ENCODE results near the gene RDH8. TPM values are rescaled to one million over a fixed set of nuclear protein-coding genes. Genes with fewer than 3 reads are reported as not detected.

RDH8 gene
- polyA plus RNA-seq, 1 of the 3 experiments (the other 2 are of a cell fraction): not detected

GRCh38 chr19:10037809-10038208 lies 24.5 kb downstream of the RDH8 start:
- H3K36me3 ChIP-seq (replicated peaks in 1 of 2; ENCODE audit: control insufficient read depth in 1 of 2, insufficient read depth in 2 of 2, low read length in 1 of 2): no peaks in the 10 kb centered on the region
- 10% methylated on average over 4 of the region's 5 CpGs for WGBS (ENCODE audit: low lambda C conversion rate)
- no peaks in the 10 kb centered on the region for H3K9me2 ChIP-seq
- H2AFZ ChIP-seq (ENCODE audit: low read depth): no peak overlapping the region
- no peaks in the 10 kb centered on the region for H3K79me2 ChIP-seq (ENCODE audit: insufficient read depth)
- no peak overlapping the region for H3K4me2 ChIP-seq
- H3F3A ChIP-seq (replicated peaks; ENCODE audit: insufficient read depth): no peaks in the 10 kb centered on the region
- H3K4me3 ChIP-seq (ENCODE audit: low read depth in 2 of 2, low read length in 1 of 2): no peak overlapping the region
- H3K9ac ChIP-seq: no peak overlapping the region
- no peak overlapping the region for H3K27ac ChIP-seq (ENCODE audit: low read depth in 2 of 2, low read length in 1 of 2)
- ChIA-PET POLR2A (no interaction called here), CTCF (interaction anchor here (3.3 kb wide), 1 partner anchor 10 kb away, joined by 13 read pairs; no protein-coding TSS in a partner anchor)
- peaks cover 35% of the 10 kb centered on the region for H3K27me3 ChIP-seq (ENCODE audit: insufficient read depth)
- no peak for TF ChIP-seq TAF1 (IDR thresholded peaks at IDR 0.05; ENCODE audit: borderline replicate concordance, low read depth, low read length)
- TF ChIP-seq JUND (IDR thresholded peaks at IDR 0.05): no peak
- peak; percentile 11; the same call in 1 of the 2 replicates for TF ChIP-seq NFIC (IDR thresholded peaks at IDR 0.05; ENCODE audit: borderline replicate concordance)
- TF ChIP-seq FOXJ3 (CRISPR knock-in tag; IDR thresholded peaks at IDR 0.05): no peak
- H3K9me3 ChIP-seq: no peaks in the 10 kb centered on the region
- no peak for DNase-seq
- no peaks in the 10 kb centered on the region for H4K20me1 ChIP-seq (ENCODE audit: insufficient read depth)
- no peaks in the 10 kb centered on the region for H3K4me1 ChIP-seq (ENCODE audit: control insufficient read depth in 1 of 2, insufficient read depth in 2 of 2, low read depth in 1 of 2, low read length in 1 of 2)

DNA sequence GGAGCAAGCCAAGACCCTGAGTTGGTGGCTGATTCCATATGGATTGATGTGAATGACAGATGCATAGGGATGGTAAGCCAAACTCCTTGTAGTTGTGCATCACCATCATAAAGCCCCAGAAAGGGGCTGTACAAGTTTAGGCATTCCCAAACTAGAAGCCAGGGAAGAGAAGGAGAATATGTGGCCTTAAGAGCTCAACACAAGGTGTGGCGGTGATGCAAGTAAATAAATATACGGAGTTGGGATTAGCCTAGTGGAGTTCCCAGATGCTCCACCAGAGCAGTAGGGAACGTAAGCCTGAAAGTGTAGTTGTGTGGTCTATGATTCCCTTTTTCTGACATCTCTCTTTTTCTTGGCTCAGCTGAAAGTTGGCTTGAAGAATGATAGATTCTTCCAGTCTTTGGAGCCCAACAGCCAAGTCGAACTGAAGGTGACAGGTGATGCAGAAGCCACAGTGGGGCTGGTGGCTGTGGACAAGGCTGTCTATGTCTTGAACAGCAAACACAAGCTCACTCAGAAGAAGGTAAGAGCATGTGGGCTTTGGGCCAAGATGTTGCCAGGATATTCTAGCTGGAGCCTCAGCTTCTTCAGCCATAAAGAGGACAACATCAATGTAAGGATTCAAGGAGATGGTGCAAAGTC lies 30.1 kb downstream of the RDH8 start:
- H3K36me3 ChIP-seq (replicated peaks in 1 of 2; ENCODE audit: control insufficient read depth in 1 of 2, insufficient read depth in 2 of 2, low read length in 1 of 2): no peaks in the 10 kb centered on the region
- H3K4me1 ChIP-seq (ENCODE audit: control insufficient read depth in 1 of 2, insufficient read depth in 2 of 2, low read depth in 1 of 2, low read length in 1 of 2): no peaks in the 10 kb centered on the region
- peaks cover 7% of the 10 kb centered on the region; the same call in 1 of the 2 replicates for H3K9me3 ChIP-seq
- H3K27me3 ChIP-seq (ENCODE audit: insufficient read depth): no peaks in the 10 kb centered on the region; the same call in 1 of the 2 replicates
- WGBS (ENCODE audit: low lambda C conversion rate): 55% methylated on average over 4 of the region's 4 CpGs
- ChIA-PET POLR2A (no interaction called here), CTCF (interaction anchor here (0.9 to 4.4 kb wide), 3 partner anchors 16 to 113 kb away, joined by 3 to 21 read pairs (median 5); no protein-coding TSS in a partner anchor)
- H3K27ac ChIP-seq (ENCODE audit: low read depth in 2 of 2, low read length in 1 of 2): no peak overlapping the region
- no peak overlapping the region for H3K9ac ChIP-seq
- no peaks in the 10 kb centered on the region for H4K20me1 ChIP-seq (ENCODE audit: insufficient read depth)
- no peak overlapping the region; a peak in 1 of 4 replicates for H3K4me3 ChIP-seq (ENCODE audit: low read depth in 2 of 2, low read length in 1 of 2)
- TF ChIP-seq USF2 (IDR thresholded peaks at IDR 0.05; ENCODE audit: borderline replicate concordance, low read depth, low read length): no peak
- no peak for DNase-seq
- H2AFZ ChIP-seq (ENCODE audit: low read depth): no peak overlapping the region
- H3K4me2 ChIP-seq: no peak overlapping the region
- no peaks in the 10 kb centered on the region for H3K79me2 ChIP-seq (ENCODE audit: insufficient read depth)
- H3F3A ChIP-seq (replicated peaks; ENCODE audit: insufficient read depth): no peaks in the 10 kb centered on the region
- H3K9me2 ChIP-seq: no peaks in the 10 kb centered on the region

- H3K36me3 ChIP-seq (replicated peaks in 1 of 2; ENCODE audit: control insufficient read depth in 1 of 2, insufficient read depth in 2 of 2, low read length in 1 of 2): no peaks in the 10 kb centered on the region
- no peak for DNase-seq
- WGBS (ENCODE audit: low lambda C conversion rate): 0% methylated on average over 1 of the region's 1 CpG
- ChIA-PET CTCF (interaction anchor here (4.4 kb wide), 1 partner anchor 17 kb away, joined by 21 read pairs; no protein-coding TSS in a partner anchor), POLR2A (no interaction called here)
- H3K4me1 ChIP-seq (ENCODE audit: control insufficient read depth in 1 of 2, insufficient read depth in 2 of 2, low read depth in 1 of 2, low read length in 1 of 2): no peaks in the 10 kb centered on the region
- no peaks in the 10 kb centered on the region for H3F3A ChIP-seq (replicated peaks; ENCODE audit: insufficient read depth)
- H2AFZ ChIP-seq (ENCODE audit: low read depth): no peak overlapping the region
- H3K9me3 ChIP-seq: peaks cover 7% of the 10 kb centered on the region; the same call in 1 of the 2 replicates
- no peak overlapping the region for H3K27ac ChIP-seq (ENCODE audit: low read depth in 2 of 2, low read length in 1 of 2)
- H3K4me3 ChIP-seq (ENCODE audit: low read depth in 2 of 2, low read length in 1 of 2): no peak overlapping the region; a peak in 1 of 4 replicates
- H3K27me3 ChIP-seq (ENCODE audit: insufficient read depth): no peaks in the 10 kb centered on the region; the same call in 1 of the 2 replicates
- no peak for TF ChIP-seq MEF2A (IDR thresholded peaks at IDR 0.05; ENCODE audit: borderline replicate concordance, low read depth)
- no peaks in the 10 kb centered on the region for H3K9me2 ChIP-seq
- no peaks in the 10 kb centered on the region for H3K79me2 ChIP-seq (ENCODE audit: insufficient read depth)
- no peaks in the 10 kb centered on the region for H4K20me1 ChIP-seq (ENCODE audit: insufficient read depth)
- no peak overlapping the region for H3K4me2 ChIP-seq
- no peak overlapping the region for H3K9ac ChIP-seq
Measured at GRCh38 chr19:10044390-10044789, 31.1 kb downstream of the RDH8 start.

Data from SK-N-SH (cell line).